Right atrium auricular region (tissue), 2 donors: Measurements from ENCODE around the gene CCL15. TPM values are rescaled to one million over a fixed set of nuclear protein-coding genes. Genes with fewer than 3 reads are reported as not detected.

Experiments used
- DNase-seq: peaks from one replicate; pipeline ENCODE4 v3.0.0-alpha.2; 2019; ENCODE audit warnings: low spot score
- H3K27ac ChIP-seq, 2 donors: fragments of 200-600 bp; sonication (generic); 1 replicate in 1 of 2; 2 replicates in 1 of 2; pipeline ENCODE4 v1.5.1; 2016 to 2019
- H3K27me3 ChIP-seq, 2 donors: fragments of 200-600 bp; sonication (generic); one replicate each; pipeline versions ENCODE4 v1.5.1 to v1.6.0; 2017 to 2019
- H3K36me3 ChIP-seq: fragments of 200-600 bp; sonication (generic); one replicate; pipeline ENCODE4 v1.5.1; 2016
- H3K4me1 ChIP-seq, 2 donors: fragments of 200-600 bp; sonication (generic); one replicate each; pipeline versions ENCODE4 v1.5.1 to v1.6.0; 2017 to 2019
- H3K4me3 ChIP-seq, 2 donors: fragments of 200-600 bp; sonication (generic); 1 replicate in 1 of 2; 2 replicates in 1 of 2; pipeline ENCODE4 v1.5.1; 2017 to 2019; ENCODE audit warnings: mild to moderate bottlenecking in 1 of 2, moderate library complexity in 1 of 2
- H3K9me3 ChIP-seq, 2 donors: fragments of 200-600 bp; sonication (generic); one replicate each; pipeline ENCODE4 v1.5.1; 2019
- total RNA-seq, 2 donors: library from RNA; depleted of rRNA; stranded (reverse); fragments of >200 nt; gene quantifications; one replicate each; pipeline ENCODE4 v1.1.0, GENCODE V29; 2016
- TF ChIP-seq, protein P1 (sequence below), 2 donors: fragments of 200-600 bp; sonication (generic); IDR thresholded peaks; one replicate each; pipeline ENCODE4 v1.5.1; 2019; ENCODE audit warnings: antibody characterized with exemption in 2 of 2

Gene CCL15
- total RNA-seq, 2 donors from 2014 or later = not detected

DNA sequence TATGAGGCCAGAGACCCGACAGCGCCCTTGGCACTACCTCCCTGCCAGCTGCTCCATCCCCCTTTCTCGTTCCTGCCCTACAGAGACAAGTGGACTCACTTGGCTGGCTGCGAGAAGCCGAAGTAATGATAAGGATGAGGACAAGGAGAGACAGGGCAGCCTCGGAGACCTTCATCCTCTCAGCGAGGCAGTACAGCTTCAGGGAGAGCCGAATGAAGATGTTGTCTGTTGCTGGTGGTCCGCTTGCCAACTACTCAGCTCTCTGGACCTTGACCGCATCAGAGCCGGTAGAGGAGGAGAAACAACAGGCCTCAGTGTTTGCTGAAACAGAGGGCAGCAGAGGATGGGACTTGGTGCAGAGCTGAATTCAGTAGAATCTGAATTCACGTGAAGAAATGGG is 20.1 kb downstream of the CCL15 start, which contains the start of gene CCL16:
Gene CCL16 (minus strand): TSS at position 252 of the 400 bp plus-strand sequence. CDS start 77 bp downstream, at position 175.
- DNase-seq = no peak
- TF ChIP-seq, protein P1, sequence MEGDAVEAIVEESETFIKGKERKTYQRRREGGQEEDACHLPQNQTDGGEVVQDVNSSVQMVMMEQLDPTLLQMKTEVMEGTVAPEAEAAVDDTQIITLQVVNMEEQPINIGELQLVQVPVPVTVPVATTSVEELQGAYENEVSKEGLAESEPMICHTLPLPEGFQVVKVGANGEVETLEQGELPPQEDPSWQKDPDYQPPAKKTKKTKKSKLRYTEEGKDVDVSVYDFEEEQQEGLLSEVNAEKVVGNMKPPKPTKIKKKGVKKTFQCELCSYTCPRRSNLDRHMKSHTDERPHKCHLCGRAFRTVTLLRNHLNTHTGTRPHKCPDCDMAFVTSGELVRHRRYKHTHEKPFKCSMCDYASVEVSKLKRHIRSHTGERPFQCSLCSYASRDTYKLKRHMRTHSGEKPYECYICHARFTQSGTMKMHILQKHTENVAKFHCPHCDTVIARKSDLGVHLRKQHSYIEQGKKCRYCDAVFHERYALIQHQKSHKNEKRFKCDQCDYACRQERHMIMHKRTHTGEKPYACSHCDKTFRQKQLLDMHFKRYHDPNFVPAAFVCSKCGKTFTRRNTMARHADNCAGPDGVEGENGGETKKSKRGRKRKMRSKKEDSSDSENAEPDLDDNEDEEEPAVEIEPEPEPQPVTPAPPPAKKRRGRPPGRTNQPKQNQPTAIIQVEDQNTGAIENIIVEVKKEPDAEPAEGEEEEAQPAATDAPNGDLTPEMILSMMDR (IDR thresholded peaks at IDR 0.05) = no peak
- H3K4me3 ChIP-seq = no peak within 1 kb of the TSS
- H3K27me3 ChIP-seq = no peaks in the 10 kb centered on the region
- H3K36me3 ChIP-seq = no peaks in the 10 kb centered on the region
- H3K27ac ChIP-seq = no peak within 1 kb of the TSS
- H3K4me1 ChIP-seq = no peaks in the 10 kb centered on the region
- H3K9me3 ChIP-seq = no peaks in the 10 kb centered on the region

DNA sequence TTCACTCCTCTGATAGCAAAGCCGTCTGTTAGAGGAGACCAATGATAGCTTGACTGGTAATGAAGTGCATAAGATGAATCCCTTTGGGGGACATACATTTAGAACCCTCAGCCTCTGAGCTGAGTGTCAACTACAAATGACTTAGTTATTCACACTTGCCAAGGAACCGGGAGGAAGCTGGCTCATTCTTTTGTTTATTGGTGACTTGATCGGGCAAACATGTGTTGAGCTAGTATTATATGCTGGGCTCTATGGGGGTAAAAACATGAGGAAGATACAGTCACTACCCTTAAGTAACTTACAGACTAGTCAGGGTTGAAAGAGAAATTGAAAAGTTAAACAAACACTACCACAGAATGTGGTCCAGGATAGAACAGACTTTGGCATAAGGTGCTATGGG is 23.0 kb downstream of the CCL15 start:
- peaks cover 0 to 7% of the 10 kb centered on the region in 2 donors for H3K4me1 ChIP-seq
- no peaks in the 10 kb centered on the region for H3K9me3 ChIP-seq
- H3K27me3 ChIP-seq = no peaks in the 10 kb centered on the region
- no peaks in the 10 kb centered on the region for H3K36me3 ChIP-seq
- no peak overlapping the region for H3K4me3 ChIP-seq
- H3K27ac ChIP-seq = no peak overlapping the region
- no peak for DNase-seq
- TF ChIP-seq, protein P1 (IDR thresholded peaks at IDR 0.05) = no peak

DNA sequence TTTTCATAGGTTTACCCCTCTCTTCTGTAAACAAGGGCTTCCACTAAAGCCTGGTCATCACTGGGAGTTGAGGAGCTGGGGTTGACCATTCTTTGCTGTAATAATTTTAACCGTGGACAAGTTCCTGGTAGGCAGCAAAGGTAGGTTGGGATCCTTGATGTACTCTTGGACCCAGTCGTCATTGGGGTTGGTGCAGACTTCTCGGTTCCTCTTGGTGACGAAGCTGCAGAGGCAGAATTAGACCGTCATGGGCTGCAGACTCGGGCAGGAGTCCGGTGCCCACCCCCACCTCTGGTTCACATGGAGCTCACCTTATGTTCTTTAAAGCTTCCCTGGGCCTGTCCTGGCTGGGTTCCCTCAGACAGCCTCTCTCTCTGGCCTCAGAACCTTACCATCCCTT is 23.8 kb downstream of the CCL15 start:
- TF ChIP-seq, protein P1 (IDR thresholded peaks at IDR 0.05) = no peak
- H3K4me1 ChIP-seq = peaks cover 0 to 8% of the 10 kb centered on the region in 2 donors
- H3K36me3 ChIP-seq = no peaks in the 10 kb centered on the region
- no peak for DNase-seq
- no peaks in the 10 kb centered on the region for H3K27me3 ChIP-seq
- no peak overlapping the region for H3K27ac ChIP-seq
- no peaks in the 10 kb centered on the region for H3K9me3 ChIP-seq
- no peak overlapping the region for H3K4me3 ChIP-seq

DNA sequence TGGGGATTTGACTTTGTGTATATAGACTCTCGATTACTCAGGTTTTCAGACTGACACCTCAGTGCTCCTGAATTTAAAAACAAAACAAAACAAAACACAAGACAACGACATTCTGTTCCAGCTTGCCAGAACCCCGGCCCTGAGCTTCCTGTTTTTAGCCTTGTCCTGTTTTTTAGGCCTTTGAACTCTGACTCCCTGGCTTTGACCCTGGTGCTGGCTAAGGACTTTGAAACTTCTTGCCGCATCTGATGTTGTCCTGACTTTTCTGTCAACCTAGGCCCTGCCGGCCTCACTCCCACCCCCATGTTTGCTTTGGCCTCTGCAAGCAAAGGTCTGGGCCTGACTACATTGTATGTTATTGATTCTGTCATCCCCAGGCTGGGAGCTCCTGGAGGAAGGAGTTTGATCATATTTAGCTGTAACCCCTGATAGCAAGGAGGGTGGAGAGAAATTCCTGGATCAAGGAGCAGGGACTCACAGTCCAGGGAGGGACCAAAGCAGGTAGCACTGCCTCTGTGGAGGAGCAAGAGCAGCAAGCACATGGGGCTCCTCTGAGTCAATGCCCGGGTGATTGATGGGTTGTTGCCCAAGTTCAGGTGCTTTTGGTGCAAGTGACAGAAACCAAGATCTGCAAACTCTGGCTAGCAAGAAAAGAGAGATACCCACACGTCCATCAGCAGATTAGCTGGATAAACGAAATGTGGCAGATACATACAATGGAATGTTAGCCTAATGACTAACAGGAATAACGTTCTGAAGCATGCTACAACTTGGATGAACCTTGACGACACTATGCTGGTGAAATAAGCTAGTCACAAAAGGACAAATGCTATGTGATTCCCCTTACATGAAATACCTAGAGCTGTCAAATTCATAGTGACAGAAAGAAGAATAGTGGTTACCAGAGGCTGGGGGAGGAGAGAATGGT is 27.8 kb downstream of the CCL15 start:
- Histone ChIP-seq H3K36me3 (no peaks in the 10 kb centered on the region), H3K4me1 (peaks cover 0 to 8% of the 10 kb centered on the region in 2 donors), H3K4me3 (no peak overlapping the region), H3K9me3 (no peaks in the 10 kb centered on the region), H3K27ac (peak overlapping the region in 1 of 2 donors; percentile 31), H3K27me3 (no peaks in the 10 kb centered on the region)
- DNase-seq = peak; percentile 67
- TF ChIP-seq, protein P1 (IDR thresholded peaks at IDR 0.05) = no peak

DNA sequence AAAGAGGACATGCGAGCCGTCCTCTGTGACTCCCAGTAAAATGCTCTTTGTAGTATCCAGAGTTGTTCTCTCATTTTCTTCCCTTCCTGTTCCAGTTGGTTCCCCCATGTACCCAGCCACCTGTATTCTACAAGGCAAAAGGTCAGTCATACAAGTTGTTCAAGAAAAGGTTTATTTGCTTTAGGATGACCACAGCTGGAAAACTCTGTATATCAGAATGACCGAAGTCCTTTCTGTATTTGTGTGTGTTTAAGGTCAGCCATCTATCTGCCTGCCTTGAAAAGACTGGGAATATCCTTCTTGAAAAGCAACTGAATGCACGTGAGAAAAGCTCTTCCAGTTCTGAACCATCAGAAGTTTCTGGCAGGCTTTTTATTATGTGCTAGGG is 28.4 kb downstream of the CCL15 start:
- H3K27ac ChIP-seq = no peak overlapping the region
- peaks cover 0 to 8% of the 10 kb centered on the region in 2 donors for H3K4me1 ChIP-seq
- TF ChIP-seq, protein P1 (IDR thresholded peaks at IDR 0.05) = no peak
- no peak for DNase-seq
- H3K36me3 ChIP-seq = no peaks in the 10 kb centered on the region
- no peaks in the 10 kb centered on the region for H3K27me3 ChIP-seq
- no peak overlapping the region for H3K4me3 ChIP-seq
- no peaks in the 10 kb centered on the region for H3K9me3 ChIP-seq
